GM18867 (cell line): ENCODE data around the gene ZNF70.
A peak's percentile ranks its signal among the peaks of the same experiment; 100 is the strongest.
"Not testable (repeated sequence)": the region's sequence is repeated elsewhere in the genome, so short reads cannot be mapped to it uniquely, and the experiment has no call there.

Experiments
- ATAC-seq: cut with Tn5 transposase; IDR thresholded peaks from one replicate; pipeline ENCODE4 v1.9.1; 2021; ENCODE audit warnings: mild to moderate bottlenecking, moderate library complexity; ENCODE audit not compliant: unreplicated experiment

ZNF70 gene

GRCh38 chr22:23760056-23760455 is 9.1 kb upstream of the ZNF70 start:
- no peak for ATAC-seq

- no peak for ATAC-seq
Observed at GRCh38 chr22:23759566-23759965, 8.7 kb upstream of the ZNF70 start.

GRCh38 chr22:23756891-23757290 is 6.0 kb upstream of the ZNF70 start:
- ATAC-seq: no peak

- no peak for ATAC-seq
Observed at GRCh38 chr22:23755711-23756110, 4.8 kb upstream of the ZNF70 start.

GRCh38 chr22:23754980-23755636 is 4.2 kb upstream of the ZNF70 start:
- ATAC-seq: no peak

- no peak for ATAC-seq
Observed at GRCh38 chr22:23754220-23754919, 3.5 kb upstream of the ZNF70 start, which contains the start of gene VPREB3. Gene VPREB3, minus strand, starts transcription at chr22:23754425. Its CDS starts 62 bp downstream, at chr22:23754363.

GRCh38 chr22:23753385-23753784 is 2.5 kb upstream of the ZNF70 start:
- ATAC-seq: no peak

GRCh38 chr22:23752750-23753149 is 1.8 kb upstream of the ZNF70 start:
- ATAC-seq: no peak

- no peak for ATAC-seq
Observed at GRCh38 chr22:23752090-23752691, 1.3 kb upstream of the ZNF70 start.

- peak; percentile 20 for ATAC-seq
Observed at GRCh38 chr22:23751441-23751996, 607 bp upstream of the ZNF70 start.

- ATAC-seq: no peak
Observed at GRCh38 chr22:23750367-23750713, 572 bp downstream of the ZNF70 start.

GRCh38 chr22:23749841-23750301 is 1.0 kb downstream of the ZNF70 start:
- no peak for ATAC-seq

GRCh38 chr22:23745791-23746190 is 5.1 kb downstream of the ZNF70 start:
- no peak for ATAC-seq

GRCh38 chr22:23744485-23744884 is 6.4 kb downstream of the ZNF70 start:
- ATAC-seq: no peak

GRCh38 chr22:23744001-23744400 is 6.9 kb downstream of the ZNF70 start:
- ATAC-seq: no peak

GRCh38 chr22:23743303-23743705 is 7.6 kb downstream of the ZNF70 start:
- ATAC-seq: no peak

GRCh38 chr22:23742505-23743264 is 8.2 kb downstream of the ZNF70 start:
- ATAC-seq: no peak

GRCh38 chr22:23737696-23738095 is 13.2 kb downstream of the ZNF70 start:
- no peak for ATAC-seq

GRCh38 chr22:23728108-23728507 is 22.8 kb downstream of the ZNF70 start:
- ATAC-seq: not testable (repeated sequence)

GRCh38 chr22:23722724-23723123 is 28.2 kb downstream of the ZNF70 start:
- no peak for ATAC-seq

GRCh38 chr22:23722160-23722559 is 28.8 kb downstream of the ZNF70 start:
- no peak for ATAC-seq
